Retina (tissue), 1 donor: Measurements from ENCODE around the gene ZRSR2.
"Not testable (repeated sequence)": the region's sequence is repeated elsewhere in the genome, so short reads cannot be mapped to it uniquely, and the experiment has no call there.

Source experiments
- DNase-seq: peaks from one replicate; pipeline ENCODE4 v3.0.0-alpha.2; 2016

The ZRSR2 gene

GRCh38 chrX:15789979-15790768 is at the start of gene ZRSR2:
Gene ZRSR2, plus strand, starts transcription at chrX:15790484. Its CDS starts 12 bp downstream, at chrX:15790496.
- DNase-seq, result peak; percentile 95

- no peak for DNase-seq
Measured at GRCh38 chrX:15744181-15744867, 46.0 kb upstream of the ZRSR2 start.

GRCh38 chrX:15745179-15745578 is 45.1 kb upstream of the ZRSR2 start:
- no peak for DNase-seq

- not testable (repeated sequence) for DNase-seq
Measured at GRCh38 chrX:15746651-15747050, 43.6 kb upstream of the ZRSR2 start.

- DNase-seq, result no peak
Measured at GRCh38 chrX:15747626-15748173, 42.6 kb upstream of the ZRSR2 start.

- no peak for DNase-seq
Measured at GRCh38 chrX:15748841-15749240, 41.4 kb upstream of the ZRSR2 start.

GRCh38 chrX:15749642-15750610 is 40.4 kb upstream of the ZRSR2 start:
- no peak for DNase-seq

GRCh38 chrX:15750611-15751154 is 39.6 kb upstream of the ZRSR2 start:
- no peak for DNase-seq

GRCh38 chrX:15751155-15751819 is 39.0 kb upstream of the ZRSR2 start:
- DNase-seq, result no peak

GRCh38 chrX:15755091-15755490 is 35.2 kb upstream of the ZRSR2 start:
- no peak for DNase-seq

GRCh38 chrX:15758140-15758539 is 32.1 kb upstream of the ZRSR2 start:
- no peak for DNase-seq

- not testable (repeated sequence) for DNase-seq
Measured at GRCh38 chrX:15759886-15760285, 30.4 kb upstream of the ZRSR2 start.

- DNase-seq, result peak; percentile 54
Measured at GRCh38 chrX:15761564-15762191, 28.6 kb upstream of the ZRSR2 start.

GRCh38 chrX:15769300-15769954 is 20.9 kb upstream of the ZRSR2 start:
- no peak for DNase-seq

- no peak for DNase-seq
Measured at GRCh38 chrX:15781961-15782699, 8.2 kb upstream of the ZRSR2 start.

- no peak for DNase-seq
Measured at GRCh38 chrX:15785176-15785750, 5.0 kb upstream of the ZRSR2 start.

GRCh38 chrX:15786915-15787314 is 3.4 kb upstream of the ZRSR2 start:
- no peak for DNase-seq

GRCh38 chrX:15790769-15791290 is 546 bp downstream of the ZRSR2 start:
- no peak for DNase-seq

GRCh38 chrX:15797707-15798106 is 7.4 kb downstream of the ZRSR2 start:
- DNase-seq, result no peak
